HL-60 (cell line): ENCODE results near the gene HSD11B1.

Experiments used
- DNase-seq, 2 experiments: peaks; one replicate each; pipeline ENCODE4 v3.0.0-alpha.2; 2010 to 2020; ENCODE audit warnings: low read depth in 1 of 2, low spot score in 1 of 2
- H3K27ac ChIP-seq: fragments of 250-450 bp; sonication (Bioruptor Pico); replicated peaks from 2 replicates; pipeline ENCODE4 v1.5.1; 2020; ENCODE audit warnings: mild to moderate bottlenecking, moderate library complexity
- H3K27me3 ChIP-seq: fragments of 250-450 bp; sonication (Bioruptor Pico); 2 replicates; pipeline ENCODE4 v1.5.1; 2021; ENCODE audit warnings: mild to moderate bottlenecking, moderate library complexity; ENCODE audit not compliant: insufficient read depth, poor library complexity, severe bottlenecking
- H3K4me3 ChIP-seq: replicated peaks from 2 replicates; pipeline ENCODE4 v1.5.1; 2011; ENCODE audit warnings: mild to moderate bottlenecking, control low read depth, low read length; ENCODE audit not compliant: insufficient read depth
- CTCF ChIP-seq: IDR thresholded peaks from one replicate; pipeline ENCODE4 v1.5.1; 2011; ENCODE audit warnings: low read length, control low read depth, inconsistent platforms; ENCODE audit not compliant: insufficient read depth
- GABPA ChIP-seq: IDR thresholded peaks from 2 replicates; pipeline ENCODE4 v1.6.1; 2012; ENCODE audit warnings: low read depth
- POLR2AphosphoS5 ChIP-seq: IDR thresholded peaks from 2 replicates; pipeline ENCODE4 v1.6.1; 2012; ENCODE audit warnings: low read depth
- REST ChIP-seq: IDR thresholded peaks from 2 replicates; pipeline ENCODE4 v1.6.1; 2012; ENCODE audit warnings: low read depth; ENCODE audit not compliant: insufficient replicate concordance
- SPI1 ChIP-seq: IDR thresholded peaks from 2 replicates; pipeline ENCODE4 v1.6.1; 2012; ENCODE audit warnings: low read depth, mild to moderate bottlenecking, borderline replicate concordance

HSD11B1 gene

GRCh38 chr1:209720826-209721225 lies 16.2 kb downstream of the HSD11B1 start:
- TF ChIP-seq REST, result no peak
- TF ChIP-seq GABPA, result no peak
- no peak for TF ChIP-seq SPI1
- no peak for TF ChIP-seq CTCF
- TF ChIP-seq POLR2AphosphoS5, result no peak
- Histone ChIP-seq H3K27ac (no peak overlapping the region), H3K27me3 (peaks cover 2% of the 10 kb centered on the region), H3K4me3 (no peak overlapping the region)
- no peak for DNase-seq

- DNase-seq, result no peak
- no peak overlapping the region for H3K4me3 ChIP-seq
- H3K27ac ChIP-seq, result no peak overlapping the region
- peaks cover 2% of the 10 kb centered on the region for H3K27me3 ChIP-seq
- TF ChIP-seq GABPA (no peak), POLR2AphosphoS5 (no peak), CTCF (no peak), SPI1 (no peak), REST (no peak)
Measured at GRCh38 chr1:209721323-209721722, 16.7 kb downstream of the HSD11B1 start.

GRCh38 chr1:209723265-209723664 lies 18.6 kb downstream of the HSD11B1 start:
- TF ChIP-seq REST (no peak), CTCF (no peak), GABPA (no peak), POLR2AphosphoS5 (no peak), SPI1 (no peak)
- H3K4me3 ChIP-seq, result no peak overlapping the region
- DNase-seq, result no peak
- no peak overlapping the region for H3K27ac ChIP-seq
- H3K27me3 ChIP-seq, result peaks cover 2% of the 10 kb centered on the region
